Stimulated activated CD8-positive, alpha-beta memory T cell treated with anti-CD3 and anti-CD28 coated beads, Interleukin-12 subunit alpha, Interleukin-12 subunit beta, amount 100 ng/mL, for 1 hour (primary cell): ENCODE measurements around the gene ASPM.
"Not testable (repeated sequence)": the region's sequence is repeated elsewhere in the genome, so short reads cannot be mapped to it uniquely, and the experiment has no call there.

Experiments used
- DNase-seq: peaks from one replicate; pipeline ENCODE4 v3.0.0-alpha.2; 2020; ENCODE audit warnings: low read depth

Gene ASPM

DNA sequence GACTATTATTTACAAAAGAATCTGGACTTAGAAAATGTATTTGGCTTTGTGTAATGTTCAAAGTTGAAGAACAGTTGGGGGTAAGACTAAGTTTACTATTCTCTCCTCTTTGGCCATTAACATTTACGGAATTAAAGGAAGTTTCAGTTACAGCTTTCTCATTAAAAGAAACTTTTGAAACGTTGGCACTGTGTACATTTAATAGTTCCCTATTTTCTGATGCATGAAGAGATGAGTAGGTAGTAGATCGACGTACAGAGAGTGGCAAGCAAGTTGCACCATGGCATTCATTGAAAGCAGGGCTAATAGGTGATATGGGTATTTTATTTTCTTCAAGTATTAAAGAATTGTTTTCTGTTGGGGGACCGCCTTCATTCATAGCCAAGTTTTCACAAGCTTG, 3.2 kb downstream of the ASPM start:
- no peak for DNase-seq

DNA sequence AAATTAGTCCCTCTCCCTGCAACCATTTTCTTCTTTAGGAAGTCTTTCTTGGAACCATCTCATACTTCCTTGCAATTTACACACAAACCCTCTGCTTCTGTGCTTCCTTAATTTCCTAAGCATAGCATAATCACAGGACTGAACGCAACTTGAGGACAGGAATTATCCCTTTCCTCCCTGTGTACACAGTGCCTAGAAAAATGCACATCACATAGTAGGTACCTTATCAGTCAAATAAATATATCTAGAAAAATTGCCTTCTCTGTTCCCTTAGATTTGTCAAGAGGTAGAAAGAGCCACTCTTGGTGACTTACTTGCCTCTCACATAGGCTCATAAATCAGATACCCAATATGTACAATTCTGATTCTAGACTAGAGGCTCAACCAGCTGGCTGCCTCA, 4.9 kb downstream of the ASPM start:
- DNase-seq = no peak

DNA sequence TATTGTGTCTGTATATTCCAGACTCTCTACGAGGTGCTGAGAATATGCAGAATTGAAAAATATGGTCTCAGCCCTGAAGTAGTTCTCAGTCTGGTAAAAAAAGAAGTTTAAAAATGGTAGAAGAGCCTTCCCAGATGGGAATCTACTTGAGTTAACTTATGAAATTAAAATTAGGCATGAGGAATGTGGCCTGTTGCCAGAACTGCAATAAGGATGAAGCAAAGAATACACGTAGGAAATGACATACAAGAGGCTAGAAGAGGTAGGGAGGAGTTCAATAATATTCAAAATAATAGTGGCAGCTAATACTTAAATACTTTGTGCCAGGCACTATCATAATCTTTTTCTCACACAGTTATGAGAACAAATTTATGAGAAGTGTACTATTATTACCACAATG, 6.3 kb downstream of the ASPM start:
- no peak for DNase-seq

DNA sequence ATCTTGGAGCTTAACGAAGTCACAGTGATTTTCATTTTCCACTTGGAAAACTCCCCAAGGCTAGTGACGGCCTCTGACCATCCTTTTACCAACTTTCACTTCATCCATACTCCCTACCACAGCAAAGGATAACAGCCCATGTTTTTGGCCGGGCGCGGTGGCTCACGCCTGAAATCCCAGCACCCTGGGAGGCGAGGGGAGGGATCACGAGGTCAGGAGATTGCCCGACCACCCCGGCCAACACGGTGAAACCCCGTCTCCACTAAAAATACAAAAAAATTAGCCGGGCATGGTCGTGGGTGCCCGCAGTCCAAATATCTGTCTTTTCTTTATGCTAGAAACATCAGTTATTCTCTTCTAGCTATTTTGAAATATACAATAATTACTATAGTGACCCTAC, 7.3 kb downstream of the ASPM start:
- no peak for DNase-seq

DNA sequence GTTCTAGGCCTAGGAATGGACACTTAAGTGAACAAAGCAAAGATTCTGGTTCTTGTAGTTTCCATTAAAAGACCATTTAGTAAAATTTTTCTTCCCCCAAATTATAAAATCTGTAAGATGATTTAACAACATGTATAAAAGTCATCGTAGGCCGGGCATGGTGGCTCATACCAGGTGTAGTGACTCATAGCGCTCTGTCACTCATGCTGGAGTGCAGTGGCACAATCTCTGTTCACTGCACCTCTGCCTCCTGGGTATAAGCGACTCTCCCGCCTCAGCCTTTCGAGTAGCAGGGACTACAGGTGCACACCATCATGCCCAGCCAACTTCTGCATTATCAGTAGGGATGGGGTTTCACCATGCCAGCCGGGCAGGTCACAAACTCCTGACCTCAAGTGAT, 9.1 kb downstream of the ASPM start:
- DNase-seq = no peak

DNA sequence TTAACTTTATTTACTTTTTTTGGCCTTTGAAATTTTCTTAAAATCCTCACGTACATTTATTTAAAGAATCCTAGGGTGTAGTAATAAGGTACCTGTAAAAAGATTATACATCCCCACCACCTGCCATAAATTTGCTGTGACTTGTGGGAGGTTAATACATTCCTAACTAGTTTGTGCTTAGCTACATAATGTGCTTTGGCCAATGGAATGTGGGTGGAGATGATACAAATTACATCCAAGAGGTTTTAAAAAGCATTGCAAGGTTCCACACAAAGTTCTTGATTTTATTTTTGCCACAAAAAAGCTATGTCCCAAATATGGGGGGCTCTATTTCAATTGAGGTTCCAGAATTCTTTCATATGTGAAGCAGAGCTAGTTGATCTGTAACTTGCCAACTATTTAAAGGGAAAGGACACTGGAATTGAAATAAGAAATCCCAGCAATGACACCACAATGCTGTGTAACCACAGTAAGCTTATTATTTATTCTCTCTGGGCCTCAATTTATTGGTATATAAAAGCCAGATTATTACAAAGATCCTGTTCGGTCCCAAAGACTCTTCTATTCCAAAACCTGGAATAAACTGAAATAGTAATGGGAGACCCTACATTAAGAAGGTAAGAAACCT, 15.7 kb downstream of the ASPM start:
- DNase-seq = no peak

DNA sequence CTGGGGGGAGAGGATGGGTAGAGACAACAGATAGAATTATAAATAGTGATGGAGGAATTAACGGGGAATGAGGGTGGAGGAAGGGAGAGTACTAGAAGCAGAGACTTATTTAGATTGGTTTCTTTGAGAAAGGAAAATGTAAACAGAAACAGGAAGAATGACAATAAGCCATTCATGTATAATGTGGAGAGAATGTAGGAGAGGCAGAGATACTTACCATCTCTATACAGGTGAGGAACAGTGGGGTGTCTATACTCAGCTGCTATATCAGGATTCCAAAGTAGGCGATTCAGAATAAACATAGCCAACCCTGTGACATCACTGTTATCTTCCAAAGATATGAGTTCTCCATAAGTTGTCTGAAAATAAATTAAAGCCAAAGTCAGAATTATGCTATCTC, 16.8 kb downstream of the ASPM start:
- no peak for DNase-seq

DNA sequence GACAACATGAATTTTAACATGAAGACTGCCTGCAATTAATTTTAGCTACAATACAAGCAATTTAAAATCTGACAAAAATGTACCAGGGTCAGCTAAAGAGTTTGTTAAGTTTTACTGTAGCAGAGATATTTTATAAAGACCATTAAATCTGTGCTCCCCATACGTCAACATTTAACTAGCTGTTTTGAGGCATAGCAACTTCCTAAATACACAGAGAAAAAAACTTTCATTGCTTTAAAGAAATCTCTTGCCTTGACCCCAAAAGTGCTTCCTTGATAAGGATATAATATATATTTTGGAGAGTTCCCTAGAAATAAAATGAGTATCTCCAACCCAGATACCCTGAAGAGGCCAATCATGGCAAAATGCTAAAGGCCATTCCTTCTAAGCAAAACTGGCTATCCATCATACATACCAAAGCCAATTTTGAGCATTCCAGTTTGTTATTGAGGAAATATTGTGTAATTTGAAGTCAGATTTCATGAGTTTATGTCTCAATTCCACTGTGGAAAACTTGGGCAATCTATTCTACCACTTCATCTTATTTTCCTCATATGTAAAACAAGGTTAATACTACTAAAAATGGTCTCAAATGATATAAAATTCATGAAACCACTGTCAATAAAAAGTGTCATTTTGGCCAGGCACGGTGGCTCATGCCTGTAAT, 19.1 kb downstream of the ASPM start:
- no peak for DNase-seq

DNA sequence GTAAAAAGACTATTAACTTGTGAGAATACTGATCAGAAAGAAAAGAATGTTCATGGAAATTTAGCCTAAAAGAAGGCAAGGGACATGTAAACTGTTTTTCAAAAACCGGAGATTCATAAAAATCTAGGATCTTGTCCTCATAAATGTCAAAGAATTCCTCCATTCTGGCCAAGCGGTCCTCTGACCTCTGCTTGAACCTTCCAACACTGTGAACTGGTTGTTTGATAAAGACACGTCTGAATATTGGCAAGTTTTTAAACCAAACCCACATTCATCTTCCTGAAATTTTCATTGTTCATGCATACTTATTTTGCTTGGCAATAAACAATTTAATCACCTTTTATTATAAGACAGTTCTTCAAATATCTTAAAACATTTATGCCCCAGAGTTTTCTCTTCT, 19.8 kb downstream of the ASPM start:
- DNase-seq = no peak

DNA sequence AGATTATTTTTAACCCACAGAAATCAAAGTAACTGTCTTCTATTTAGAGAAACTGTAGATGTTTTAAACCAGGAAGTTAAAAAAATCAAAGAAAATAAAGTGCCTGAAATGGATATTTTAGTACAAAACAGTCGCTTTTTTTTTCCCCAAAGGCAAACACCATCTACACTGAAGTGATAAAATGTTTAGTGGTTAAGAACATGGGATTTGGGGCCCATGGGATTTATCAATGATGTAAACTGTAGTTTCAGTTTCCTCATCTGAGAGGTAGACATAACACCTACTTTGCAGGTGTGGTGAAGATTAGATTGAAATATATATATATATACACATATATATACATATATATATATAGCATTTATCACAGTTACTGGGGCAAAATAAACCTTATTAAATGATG, 22.1 kb downstream of the ASPM start:
- DNase-seq = no peak

DNA sequence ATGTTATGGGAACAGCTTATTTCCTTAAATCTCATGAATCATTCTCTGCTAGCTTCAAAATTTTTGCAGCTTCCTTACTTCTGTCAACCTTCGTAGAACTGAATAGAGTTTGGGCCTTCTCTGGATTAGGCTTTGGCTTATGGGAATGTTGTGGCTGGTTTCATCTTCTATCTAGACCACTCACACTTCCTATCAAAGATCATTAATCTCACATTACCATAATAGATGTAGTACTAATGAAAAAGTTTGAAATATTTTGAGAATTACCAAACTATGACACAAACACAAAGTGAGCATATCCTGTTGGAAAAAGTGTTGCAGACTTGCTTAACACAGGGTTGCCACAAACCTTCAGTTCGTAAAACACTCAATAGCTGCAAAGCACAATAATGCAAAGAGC, 30.3 kb downstream of the ASPM start:
- no peak for DNase-seq

DNA sequence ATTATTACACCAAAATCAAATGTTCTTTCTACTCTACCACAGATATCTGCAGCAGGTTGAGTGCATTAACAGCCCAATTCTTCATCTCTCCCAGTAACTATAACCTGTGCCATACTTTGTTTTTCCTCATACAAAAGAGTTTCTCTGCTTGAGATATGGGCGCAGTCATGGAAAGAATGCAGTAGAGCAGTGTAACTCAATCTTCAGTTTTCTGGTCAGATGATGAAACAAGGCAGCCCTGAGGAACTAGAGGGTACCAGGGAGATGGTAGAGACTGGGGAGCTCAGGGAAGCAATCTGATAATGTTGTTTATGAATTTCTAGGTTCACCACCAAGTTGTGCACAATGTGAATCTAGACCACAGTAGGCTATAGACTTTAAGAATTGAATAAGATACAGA, 39.6 kb downstream of the ASPM start:
- DNase-seq = no peak

DNA sequence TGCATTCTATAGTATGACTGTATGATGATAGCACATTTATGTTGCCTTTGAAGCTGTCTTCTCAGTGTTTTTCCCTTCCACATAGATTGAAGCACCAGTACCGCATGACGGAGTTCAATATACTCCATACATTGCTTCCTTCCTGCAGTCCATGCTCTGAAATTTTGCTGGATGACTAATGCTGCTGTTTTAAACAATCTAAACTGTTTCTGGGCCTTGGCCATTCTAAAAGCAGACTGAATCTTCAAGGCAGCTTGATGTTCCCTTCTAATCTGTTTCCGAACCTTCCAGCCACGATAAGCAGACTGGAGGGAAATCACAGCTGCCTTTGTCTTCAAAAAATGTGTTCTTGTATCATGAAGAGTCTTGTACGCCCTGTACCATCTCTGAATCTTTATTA, 43.2 kb downstream of the ASPM start:
- DNase-seq = no peak

DNA sequence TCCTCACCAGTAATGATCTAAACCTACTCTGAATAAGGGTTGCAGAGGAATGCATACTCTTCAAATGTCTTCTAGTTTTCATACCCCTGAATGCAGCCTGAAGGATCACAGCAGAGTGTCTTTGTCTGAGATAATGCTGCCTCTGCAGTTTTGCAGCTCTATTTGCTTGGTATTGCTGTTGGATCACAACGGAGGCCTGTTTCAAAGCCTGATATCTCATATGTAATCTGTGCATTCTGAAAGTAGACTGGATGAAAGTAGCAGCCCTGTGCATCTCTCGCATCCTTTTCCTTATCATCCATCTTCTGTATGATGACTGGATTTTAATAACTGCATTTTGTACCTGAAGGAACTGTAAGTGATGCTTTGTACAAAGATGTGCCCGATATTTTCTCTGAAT, 44.5 kb downstream of the ASPM start:
- no peak for DNase-seq

DNA sequence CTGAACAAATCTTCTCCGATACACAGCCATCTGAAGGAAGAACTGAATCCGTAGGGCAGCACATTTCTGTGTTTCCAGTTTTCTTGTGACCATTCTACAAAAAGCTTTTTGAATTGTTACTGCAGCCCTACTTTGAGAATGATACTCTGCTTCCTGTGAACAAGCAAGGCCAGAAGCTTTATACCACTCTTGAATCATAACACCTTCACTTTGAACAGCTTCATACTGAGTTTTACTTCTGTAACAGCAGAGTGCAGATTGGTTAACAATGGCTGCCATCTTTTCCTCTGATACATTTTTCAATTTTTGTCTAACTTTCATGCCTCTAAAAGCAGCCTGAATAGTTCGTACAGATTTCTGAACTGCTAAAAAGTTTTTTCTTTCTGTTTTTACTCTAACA, 45.8 kb downstream of the ASPM start:
- no peak for DNase-seq

DNA sequence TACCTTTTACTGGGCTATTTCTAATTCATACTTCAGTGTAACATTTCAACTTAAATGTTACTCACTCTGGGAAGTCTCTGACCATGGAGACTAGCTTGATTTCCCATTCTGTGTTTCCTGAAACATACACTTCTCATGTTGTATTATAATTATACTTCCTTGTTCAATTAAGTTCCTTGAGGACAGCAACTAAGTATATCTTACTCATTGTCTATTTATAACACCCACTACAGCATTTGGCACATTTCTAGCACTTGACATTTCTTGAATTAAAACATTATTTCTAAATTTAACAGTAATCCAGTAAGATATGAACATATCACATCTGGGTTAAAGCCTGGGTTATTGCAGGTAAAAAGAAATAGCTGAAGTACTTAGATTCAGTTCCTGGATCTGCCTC, 47.0 kb downstream of the ASPM start:
- no peak for DNase-seq

DNA sequence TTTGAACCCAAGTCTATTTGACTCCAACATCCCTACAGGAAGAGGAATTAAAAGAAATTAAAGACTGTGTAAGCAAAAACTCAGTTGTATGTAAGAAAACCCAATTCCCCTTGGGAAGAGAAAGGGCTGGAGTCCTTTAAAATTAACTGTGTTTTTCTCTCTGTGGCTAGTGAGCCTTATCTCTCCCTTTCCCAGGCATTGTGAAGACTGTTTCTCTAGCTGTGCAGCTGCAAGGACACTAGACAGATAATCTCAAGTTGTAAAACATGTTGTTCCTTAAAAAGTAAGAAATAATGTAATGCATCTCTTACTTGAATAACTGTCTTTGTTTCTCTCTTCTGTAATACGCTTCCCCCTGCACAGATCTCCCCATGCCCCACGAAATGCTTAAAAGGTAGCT, 49.5 kb downstream of the ASPM start:
- not testable (repeated sequence) for DNase-seq

DNA sequence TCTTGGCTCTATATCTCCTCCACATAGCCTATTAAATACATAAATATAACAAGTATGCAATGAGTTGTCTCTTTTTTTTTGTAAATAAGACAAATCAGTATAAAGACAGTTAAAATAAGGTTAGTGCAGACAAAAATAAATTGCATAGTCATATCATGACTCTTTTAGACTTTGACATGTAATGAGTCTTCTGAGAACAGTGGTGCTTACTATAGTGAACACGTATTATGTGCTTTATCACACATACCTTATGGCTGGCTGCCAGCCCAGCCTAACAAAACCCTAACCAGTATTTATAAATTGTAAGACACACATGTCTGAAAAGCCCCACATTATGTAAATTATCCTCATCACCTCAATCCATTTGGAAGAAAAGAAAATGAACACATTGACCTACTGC, 50.3 kb downstream of the ASPM start:
- no peak for DNase-seq

DNA sequence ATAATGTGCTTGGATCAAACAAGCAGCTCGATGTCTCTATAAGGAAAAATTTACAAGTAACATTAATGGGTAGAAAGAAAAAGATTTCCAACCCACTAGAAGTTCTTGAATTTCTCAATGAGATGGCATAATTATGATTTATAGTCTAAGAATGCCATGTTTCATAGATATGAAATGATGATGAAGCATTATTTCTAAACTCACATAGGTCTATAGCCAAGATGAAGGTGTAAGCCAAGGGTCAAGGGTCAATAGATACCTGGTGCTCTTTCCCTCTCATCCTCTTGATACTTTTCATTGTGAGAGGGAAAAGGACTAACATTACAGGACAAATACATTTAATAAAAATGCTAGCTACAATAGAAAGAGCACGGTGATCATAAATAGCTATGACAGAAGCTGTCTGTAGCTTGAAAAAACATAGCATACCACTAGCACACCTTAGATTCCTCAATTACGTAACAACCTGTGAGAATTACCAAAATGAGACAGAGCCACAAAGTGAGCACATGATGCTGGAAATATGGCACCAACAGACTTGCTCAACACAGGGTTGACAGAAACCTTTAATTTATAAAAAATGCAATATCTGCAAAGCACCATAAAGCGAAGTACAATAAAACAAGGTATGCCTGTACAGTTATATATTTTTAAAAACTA, 53.1 kb downstream of the ASPM start:
- DNase-seq = no peak

DNA sequence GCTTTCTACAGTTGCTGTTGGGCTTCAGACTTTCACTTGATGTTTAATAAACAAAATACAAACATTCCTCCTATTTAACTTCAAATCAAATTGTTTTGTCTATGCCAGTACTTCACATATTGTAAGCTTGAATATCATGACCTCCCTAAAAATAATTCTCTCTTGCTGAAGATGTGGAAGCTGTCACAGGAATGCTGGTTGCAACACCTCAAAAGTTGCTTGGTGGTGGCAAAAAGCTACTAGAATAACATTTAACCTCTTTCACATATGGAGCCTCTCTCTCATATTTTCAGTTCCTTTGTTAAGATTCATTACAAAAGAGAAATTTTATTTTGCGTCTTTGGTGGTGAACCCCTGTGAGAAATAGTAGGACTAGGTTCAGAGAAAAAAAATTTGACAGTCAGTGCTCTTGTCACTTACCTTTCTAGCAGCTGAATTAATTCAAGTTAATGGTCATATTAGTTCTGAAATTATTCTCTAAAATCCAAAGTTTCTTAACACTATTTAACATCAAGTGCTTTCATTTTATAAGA, 53.9 kb downstream of the ASPM start:
- DNase-seq = no peak

DNA sequence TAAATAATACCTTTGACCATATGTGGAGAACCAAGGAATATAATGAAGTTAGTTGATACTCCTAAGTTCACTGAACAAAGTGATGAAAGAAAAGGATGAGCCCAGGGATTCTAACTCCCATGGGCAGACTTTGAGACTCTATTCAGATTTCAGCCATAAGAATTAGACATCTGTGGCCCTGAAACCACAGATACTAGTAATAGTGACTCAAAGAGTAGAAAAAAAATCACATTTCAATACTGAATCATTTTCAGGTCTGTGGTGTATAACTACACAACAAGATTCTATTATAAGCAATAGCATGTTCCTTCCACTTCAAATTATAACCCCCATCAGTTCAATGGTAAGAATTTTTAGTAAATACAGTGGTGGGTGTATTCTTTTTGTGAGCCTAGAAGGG, 63.0 kb downstream of the ASPM start:
- no peak for DNase-seq

DNA sequence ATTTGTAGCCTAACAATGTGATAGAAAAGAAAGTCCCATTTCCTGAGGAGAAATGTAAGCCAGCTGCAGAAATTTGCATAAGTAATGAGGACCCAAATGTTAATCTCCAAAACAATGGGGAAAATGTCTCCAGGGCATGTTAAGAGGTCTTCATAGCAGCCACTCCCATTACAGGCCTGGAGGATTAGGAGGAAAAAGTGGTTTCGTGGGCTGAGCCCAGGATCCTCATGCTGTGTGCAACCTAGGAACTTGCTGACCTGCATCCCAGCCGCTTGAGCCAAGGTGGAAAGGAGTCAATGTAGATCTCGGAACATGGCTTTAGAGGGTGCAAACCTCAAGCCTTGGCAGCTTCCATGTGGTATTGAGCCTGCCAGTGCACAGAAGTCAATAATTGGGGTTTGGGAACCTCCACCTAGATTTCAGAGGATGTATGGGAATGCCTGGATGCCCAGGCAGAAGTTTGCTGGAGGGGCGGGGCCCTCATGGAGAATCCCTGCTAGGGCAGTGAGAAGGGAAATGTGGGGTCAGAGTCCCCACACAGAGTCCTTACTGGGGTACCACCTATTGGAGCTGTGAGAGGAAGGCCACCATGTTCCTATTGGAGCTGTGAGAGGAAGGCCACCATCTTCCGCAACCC, 65.2 kb downstream of the ASPM start:
- no peak for DNase-seq

DNA sequence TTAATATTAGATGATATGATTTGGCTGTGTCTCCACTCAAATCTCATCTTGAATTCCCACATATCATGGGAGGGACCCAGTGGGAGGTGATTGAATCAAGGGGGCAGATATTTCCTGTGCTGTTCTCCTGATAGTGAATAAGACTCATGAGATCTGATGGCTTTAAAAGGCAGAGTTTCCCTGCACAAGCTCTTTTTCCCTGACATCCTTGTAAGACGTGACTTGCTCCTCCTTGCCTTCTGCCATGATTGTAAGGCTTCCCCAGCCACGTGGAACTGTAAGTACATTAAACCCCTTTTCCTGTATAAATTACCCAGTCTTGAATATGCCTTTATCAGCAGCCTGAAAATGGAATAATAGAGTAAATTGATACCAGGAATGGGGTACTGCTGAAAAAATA, 66.1 kb downstream of the ASPM start:
- no peak for DNase-seq
